ENCODE measurements around the gene SPATA31D3.
"Not testable (repeated sequence)": the region's sequence is repeated elsewhere in the genome, so short reads cannot be mapped to it uniquely, and the experiment has no call there.

SPATA31D3 gene

DNA sequence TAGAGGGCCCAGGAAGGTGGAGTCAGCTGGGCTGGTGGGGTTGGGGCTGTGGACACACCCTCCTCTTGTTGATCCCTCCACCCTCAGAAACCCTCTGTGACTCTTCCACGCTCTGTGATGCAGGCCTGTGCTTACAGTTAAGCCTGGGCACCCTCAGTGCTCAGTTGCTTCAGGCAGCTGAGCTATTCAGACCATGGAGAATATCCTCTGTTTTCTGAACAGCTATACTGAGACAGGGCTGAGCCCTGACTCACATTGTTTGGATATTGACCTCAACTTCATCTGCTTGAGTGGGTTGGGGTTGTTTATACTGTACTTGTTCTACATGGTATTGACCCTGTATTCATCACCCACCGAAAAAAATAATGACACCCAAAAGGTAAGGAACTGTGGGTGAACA, at the start of gene SPATA31D3:
Gene SPATA31D3, plus strand, starts transcription at position 108 of the 400 bp plus-strand sequence. Its CDS starts 86 bp downstream, at position 194.
- not testable (repeated sequence) for H3K9me3 ChIP-seq (replicated peaks in 1 of 11); H3K36me3 ChIP-seq; H4K20me1 ChIP-seq; H3K9ac ChIP-seq; H3K27ac ChIP-seq; H3K27me3 ChIP-seq; H3K4me1 ChIP-seq; H3K4me2 ChIP-seq; H3K4me3 ChIP-seq

DNA sequence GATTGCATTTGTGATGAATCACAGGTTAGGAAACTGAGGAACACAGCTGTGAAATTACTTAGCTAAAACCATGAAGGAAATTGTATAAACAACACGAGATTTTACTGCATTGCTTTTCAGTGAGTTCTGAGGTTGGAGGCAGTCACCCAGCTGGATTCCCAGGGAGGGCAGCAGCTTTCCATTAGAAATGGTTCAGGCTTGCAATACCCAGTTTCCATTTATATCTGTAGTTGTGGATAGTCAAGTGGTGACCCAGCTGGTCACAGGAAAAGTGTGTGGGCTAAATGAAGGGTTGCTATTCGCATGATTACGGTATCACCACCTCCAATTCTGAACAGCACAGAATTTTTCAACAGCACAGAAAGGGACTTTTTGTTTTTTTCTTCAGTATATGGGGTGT, 49.4 kb upstream of the SPATA31D3 start:
- Histone ChIP-seq H3K27ac (no peak overlapping the region), H3K36me3 (no peaks in the 10 kb centered on the region)

DNA sequence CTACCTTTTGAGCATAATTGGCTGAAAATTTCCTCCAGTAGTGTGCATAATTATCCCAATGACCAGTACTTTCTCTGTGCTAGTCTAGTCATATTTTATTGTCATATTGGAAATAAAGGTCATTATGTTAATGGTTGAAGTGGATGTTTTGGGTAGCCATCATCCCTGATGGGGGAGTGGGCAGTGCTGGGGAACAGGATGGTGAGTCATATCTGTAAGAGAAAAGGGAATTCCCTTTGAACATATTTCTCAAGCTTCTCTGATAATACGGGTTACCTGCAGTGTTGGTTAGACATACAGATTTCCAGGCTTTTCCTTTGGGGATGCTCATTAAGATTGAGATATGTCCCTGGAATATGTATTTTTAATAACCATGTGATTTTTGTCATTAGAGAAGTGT, 48.4 kb upstream of the SPATA31D3 start:
- Histone ChIP-seq H3K4me3 (no peak overlapping the region), H3K9ac (no peak overlapping the region), H3K4me2 (no peak overlapping the region), H3K36me3 (no peaks in the 10 kb centered on the region), H3K9me3 (replicated peaks in 1 of 11) (0 out of 22 replicates have a peak, but pooled peaks cover 0 to 3% (median 0%) of the 10 kb centered on the region in 11 experiments), H3K27ac (no peak overlapping the region), H3K27me3 (no peaks in the 10 kb centered on the region), H4K20me1 (no peaks in the 10 kb centered on the region), H3K4me1 (no peaks in the 10 kb centered on the region)
- TF ChIP-seq Cebpa-rat (IDR thresholded peaks at IDR 0.05): no peak

More for the DNA sequence above, 49.4 kb upstream of the SPATA31D3 start:
- no peak overlapping the region for H3K9ac ChIP-seq
- 0 out of 22 replicates have a peak, but pooled peaks cover 0 to 3% (median 0%) of the 10 kb centered on the region in 11 experiments for H3K9me3 ChIP-seq (replicated peaks in 1 of 11)
- H4K20me1 ChIP-seq: no peaks in the 10 kb centered on the region
- no peaks in the 10 kb centered on the region for H3K27me3 ChIP-seq
- no peak overlapping the region for H3K4me3 ChIP-seq
- TF ChIP-seq Cebpa-rat (IDR thresholded peaks at IDR 0.05): no peak
- H3K4me1 ChIP-seq: no peaks in the 10 kb centered on the region
- H3K4me2 ChIP-seq: no peak overlapping the region

DNA sequence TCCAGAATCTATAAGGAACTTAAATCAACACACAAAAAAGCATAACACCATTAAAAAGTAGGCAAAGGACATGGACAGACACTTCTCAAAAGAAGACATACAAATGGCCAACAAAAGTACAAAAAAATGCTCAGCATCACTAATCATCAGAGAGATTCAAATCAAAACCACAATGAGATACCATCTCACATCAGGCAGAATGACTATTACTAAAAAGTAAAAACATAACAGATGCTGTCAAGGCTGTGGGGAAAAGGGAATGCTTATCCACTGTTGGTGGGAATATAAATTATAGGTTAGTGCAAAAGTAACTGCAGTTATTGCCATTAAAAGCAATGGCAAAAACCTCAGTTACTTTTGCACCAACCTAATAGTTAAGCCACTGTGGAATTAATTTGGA, 47.2 kb upstream of the SPATA31D3 start:
- 0 out of 22 replicates have a peak, but pooled peaks cover 0 to 3% (median 0%) of the 10 kb centered on the region in 11 experiments for H3K9me3 ChIP-seq (replicated peaks in 1 of 11)
- no peak overlapping the region for H3K4me3 ChIP-seq
- no peaks in the 10 kb centered on the region for H3K4me1 ChIP-seq
- no peak overlapping the region for H3K9ac ChIP-seq
- H3K27me3 ChIP-seq: no peaks in the 10 kb centered on the region
- H4K20me1 ChIP-seq: no peaks in the 10 kb centered on the region
- H3K36me3 ChIP-seq: no peaks in the 10 kb centered on the region
- no peak for TF ChIP-seq Cebpa-rat (IDR thresholded peaks at IDR 0.05)
- no peak overlapping the region for H3K4me2 ChIP-seq
- no peak overlapping the region for H3K27ac ChIP-seq

DNA sequence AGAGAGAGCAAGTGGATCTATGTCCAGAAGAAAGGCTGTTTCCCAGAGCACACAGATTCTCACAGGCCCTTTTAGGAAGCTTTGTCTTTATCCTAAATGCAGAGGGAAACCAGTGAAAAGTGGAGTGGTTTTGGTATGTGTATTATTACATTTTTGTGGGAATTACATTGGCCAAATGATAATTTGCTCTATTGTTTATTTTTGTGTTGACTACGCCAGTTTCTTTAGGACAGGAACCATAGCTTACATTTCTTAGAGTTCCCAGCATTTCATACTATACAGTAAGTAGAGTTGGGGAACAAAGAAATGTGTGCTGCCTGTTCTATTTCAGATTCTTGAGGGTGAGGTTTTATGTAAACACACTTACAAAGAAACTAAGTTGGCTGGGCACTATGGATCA, 44.4 kb upstream of the SPATA31D3 start:
- no peak overlapping the region for H3K4me2 ChIP-seq
- TF ChIP-seq Cebpa-rat (IDR thresholded peaks at IDR 0.05): no peak

DNA sequence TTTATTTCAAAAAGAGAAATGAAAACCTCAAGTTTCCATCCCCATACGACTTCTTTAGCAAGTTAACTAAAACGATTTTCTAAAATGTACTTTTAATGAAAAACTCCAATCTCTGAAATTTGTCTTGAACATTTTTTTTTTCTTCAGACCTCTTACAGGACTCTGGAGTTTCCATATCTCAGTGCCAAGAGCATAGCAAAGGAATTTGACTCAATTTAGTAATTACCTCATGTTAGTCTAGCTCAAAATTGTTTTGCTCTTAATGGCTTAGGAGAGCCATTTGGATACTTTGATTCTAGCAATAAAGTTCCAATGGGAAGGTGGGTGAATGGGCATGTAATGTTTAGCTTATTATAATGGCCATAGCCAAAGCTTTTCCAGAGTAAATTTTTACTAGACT, 41.1 kb upstream of the SPATA31D3 start:
- H3K4me2 ChIP-seq: no peak overlapping the region
- no peak for TF ChIP-seq Cebpa-rat (IDR thresholded peaks at IDR 0.05)
- no peaks in the 10 kb centered on the region for H3K36me3 ChIP-seq
- H4K20me1 ChIP-seq: no peaks in the 10 kb centered on the region
- H3K9ac ChIP-seq: no peak overlapping the region
- no peaks in the 10 kb centered on the region for H3K27me3 ChIP-seq
- H3K4me3 ChIP-seq: no peak overlapping the region
- H3K4me1 ChIP-seq: no peaks in the 10 kb centered on the region
- H3K9me3 ChIP-seq (replicated peaks in 1 of 11): 0 out of 22 replicates have a peak, but pooled peaks cover 0 to 2% (median 0%) of the 10 kb centered on the region in 11 experiments
- no peak overlapping the region for H3K27ac ChIP-seq

More for the DNA sequence above, 44.4 kb upstream of the SPATA31D3 start:
- no peaks in the 10 kb centered on the region for H3K36me3 ChIP-seq
- H3K27me3 ChIP-seq: no peaks in the 10 kb centered on the region
- H3K4me1 ChIP-seq: no peaks in the 10 kb centered on the region
- H3K9ac ChIP-seq: no peak overlapping the region
- H3K27ac ChIP-seq: no peak overlapping the region
- 0 out of 22 replicates have a peak, but pooled peaks cover 0 to 3% (median 0%) of the 10 kb centered on the region in 11 experiments for H3K9me3 ChIP-seq (replicated peaks in 1 of 11)
- H4K20me1 ChIP-seq: no peaks in the 10 kb centered on the region
- H3K4me3 ChIP-seq: no peak overlapping the region

DNA sequence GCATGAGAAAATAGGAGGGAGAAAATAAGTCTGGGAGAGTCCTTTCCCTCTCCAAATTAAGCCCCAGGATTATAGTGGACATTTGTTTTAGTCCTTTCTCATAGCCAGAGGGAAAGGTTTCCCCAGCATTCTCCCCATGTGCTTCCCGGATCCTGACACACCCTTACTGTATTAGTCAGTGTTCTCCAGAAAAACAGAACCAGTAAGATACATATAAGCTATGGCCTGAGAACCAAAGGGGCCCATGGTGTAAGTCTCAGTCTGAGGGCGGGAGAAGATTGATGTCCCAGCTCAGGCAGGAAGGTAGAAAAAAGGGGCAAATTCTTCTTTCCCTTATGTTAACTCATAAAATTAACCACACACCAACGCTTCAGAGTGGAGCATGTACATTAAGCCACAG, 40.7 kb upstream of the SPATA31D3 start:
- no peak overlapping the region for H3K4me2 ChIP-seq
- H3K36me3 ChIP-seq: no peaks in the 10 kb centered on the region
- H3K9ac ChIP-seq: no peak overlapping the region
- H3K27ac ChIP-seq: no peak overlapping the region
- H3K4me1 ChIP-seq: no peaks in the 10 kb centered on the region
- no peak overlapping the region for H3K4me3 ChIP-seq
- no peaks in the 10 kb centered on the region for H3K27me3 ChIP-seq
- TF ChIP-seq Cebpa-rat (IDR thresholded peaks at IDR 0.05): no peak
- H3K9me3 ChIP-seq (replicated peaks in 1 of 11): no peaks in the 10 kb centered on the region
- no peaks in the 10 kb centered on the region for H4K20me1 ChIP-seq

DNA sequence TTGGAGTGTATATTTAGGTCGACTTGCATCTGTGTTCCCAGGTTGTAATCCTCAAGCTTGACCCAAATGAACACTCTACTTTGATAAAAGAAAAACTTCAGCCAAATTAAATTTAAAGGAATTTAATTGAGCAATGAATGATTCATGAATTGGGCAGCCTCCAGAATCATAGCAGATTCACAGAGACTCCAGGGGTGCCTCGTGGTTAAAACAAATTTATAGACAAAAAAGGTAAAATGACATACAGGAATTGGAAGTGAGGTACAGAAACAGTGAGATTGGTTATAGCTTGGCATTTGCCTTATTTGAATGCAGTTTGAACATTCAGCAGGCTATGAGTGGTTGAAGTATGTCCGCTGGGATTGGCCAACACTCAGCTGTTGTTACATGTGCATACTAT, 36.6 kb upstream of the SPATA31D3 start:
- Histone ChIP-seq H3K9me3 (replicated peaks in 1 of 11) (no peaks in the 10 kb centered on the region), H3K4me2 (no peak overlapping the region), H3K27me3 (no peaks in the 10 kb centered on the region), H3K4me3 (no peak overlapping the region), H3K9ac (no peak overlapping the region), H3K27ac (no peak overlapping the region), H3K36me3 (no peaks in the 10 kb centered on the region), H3K4me1 (no peaks in the 10 kb centered on the region), H4K20me1 (no peaks in the 10 kb centered on the region)
- no peak for TF ChIP-seq Cebpa-rat (IDR thresholded peaks at IDR 0.05)

DNA sequence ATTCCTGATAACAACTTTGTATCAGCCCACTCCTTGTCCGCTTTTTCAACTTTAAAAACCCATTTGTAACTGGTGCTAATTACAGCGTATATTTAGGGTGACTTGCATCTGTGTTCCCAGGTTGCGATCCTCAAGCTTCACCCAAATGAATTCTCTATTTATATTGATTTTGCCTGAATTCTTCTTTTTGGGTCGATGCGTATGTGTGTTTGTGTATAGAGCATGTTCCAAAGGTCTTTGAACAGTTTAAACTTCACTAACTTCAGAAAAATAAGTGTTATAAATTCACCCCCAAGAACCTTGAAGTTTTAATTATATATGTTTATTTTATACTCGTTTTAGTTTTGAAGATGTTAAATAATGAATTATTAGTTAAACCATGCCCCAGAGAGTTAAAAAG, 31.2 kb upstream of the SPATA31D3 start:
- no peak overlapping the region for H3K4me2 ChIP-seq
- H3K4me3 ChIP-seq: no peak overlapping the region
- H3K4me1 ChIP-seq: no peaks in the 10 kb centered on the region
- H3K9me3 ChIP-seq (replicated peaks in 1 of 11): no peaks in the 10 kb centered on the region
- no peaks in the 10 kb centered on the region for H3K36me3 ChIP-seq
- no peak overlapping the region for H3K9ac ChIP-seq
- no peak overlapping the region for H3K27ac ChIP-seq
- TF ChIP-seq Cebpa-rat (IDR thresholded peaks at IDR 0.05): no peak
- H4K20me1 ChIP-seq: no peaks in the 10 kb centered on the region
- no peaks in the 10 kb centered on the region for H3K27me3 ChIP-seq

DNA sequence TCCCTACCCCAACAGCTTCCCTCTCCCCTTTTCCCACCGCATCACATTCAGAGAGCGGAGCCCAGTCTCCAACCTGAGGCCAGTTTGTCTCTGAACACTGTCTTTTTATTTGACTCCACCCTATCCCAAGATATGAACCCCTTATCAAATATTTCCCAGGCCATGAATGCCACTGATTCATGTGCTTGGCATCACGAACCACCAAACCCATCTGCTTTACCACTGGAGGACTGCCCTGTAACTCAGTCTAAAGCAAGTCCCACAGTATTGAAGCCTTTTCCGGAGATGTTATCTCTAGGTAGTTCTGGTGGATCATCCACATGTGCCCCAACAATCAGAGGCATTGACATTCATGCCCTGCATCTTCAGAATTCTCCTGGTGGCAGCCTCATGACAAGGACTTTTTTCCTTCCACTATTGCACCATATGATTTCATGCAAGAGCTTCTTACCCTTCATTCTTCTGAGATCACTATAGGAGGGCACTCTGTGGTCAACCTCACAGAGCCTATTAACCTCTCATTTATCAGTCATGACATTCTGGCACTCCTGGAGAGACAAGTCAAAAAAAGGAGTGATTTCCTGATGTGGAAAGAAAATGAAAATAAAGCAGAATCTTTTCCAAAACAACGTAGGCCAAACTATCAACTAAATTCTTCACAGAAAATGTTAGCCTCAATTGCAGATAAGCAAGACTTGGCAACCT, 27.3 kb upstream of the SPATA31D3 start:
- no peak overlapping the region for H3K4me3 ChIP-seq
- H3K36me3 ChIP-seq: no peaks in the 10 kb centered on the region
- H3K27me3 ChIP-seq: no peaks in the 10 kb centered on the region
- H3K4me2 ChIP-seq: no peak overlapping the region
- no peak overlapping the region for H3K9ac ChIP-seq
- H3K4me1 ChIP-seq: no peaks in the 10 kb centered on the region
- no peaks in the 10 kb centered on the region for H3K9me3 ChIP-seq (replicated peaks in 1 of 11)
- no peak overlapping the region for H3K27ac ChIP-seq
- H4K20me1 ChIP-seq: no peaks in the 10 kb centered on the region
- TF ChIP-seq Cebpa-rat (IDR thresholded peaks at IDR 0.05): no peak

DNA sequence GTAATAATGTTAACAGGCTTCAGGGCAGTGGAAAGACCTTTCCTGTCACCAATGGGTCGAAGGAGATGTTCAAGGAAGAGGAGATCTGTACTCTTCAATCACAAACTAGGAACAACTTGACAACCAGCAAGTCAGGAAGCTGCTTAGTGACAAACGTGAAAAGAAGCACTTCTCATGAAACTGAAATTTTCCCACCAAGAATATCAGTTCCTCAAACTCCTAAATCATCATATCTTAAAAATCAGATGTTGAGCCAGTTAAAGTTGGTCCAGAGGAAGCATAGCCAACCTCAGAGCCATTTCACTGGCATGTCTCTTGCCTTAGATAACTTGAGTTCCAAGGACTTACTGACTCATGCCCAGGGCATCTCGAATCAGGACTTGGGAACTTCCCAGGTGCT, 24.8 kb upstream of the SPATA31D3 start:
- H3K4me1 ChIP-seq; H3K9ac ChIP-seq; H3K27ac ChIP-seq; H4K20me1 ChIP-seq; H3K27me3 ChIP-seq; H3K36me3 ChIP-seq; H3K4me2 ChIP-seq; H3K4me3 ChIP-seq; H3K9me3 ChIP-seq (replicated peaks in 1 of 11): not testable (repeated sequence)

DNA sequence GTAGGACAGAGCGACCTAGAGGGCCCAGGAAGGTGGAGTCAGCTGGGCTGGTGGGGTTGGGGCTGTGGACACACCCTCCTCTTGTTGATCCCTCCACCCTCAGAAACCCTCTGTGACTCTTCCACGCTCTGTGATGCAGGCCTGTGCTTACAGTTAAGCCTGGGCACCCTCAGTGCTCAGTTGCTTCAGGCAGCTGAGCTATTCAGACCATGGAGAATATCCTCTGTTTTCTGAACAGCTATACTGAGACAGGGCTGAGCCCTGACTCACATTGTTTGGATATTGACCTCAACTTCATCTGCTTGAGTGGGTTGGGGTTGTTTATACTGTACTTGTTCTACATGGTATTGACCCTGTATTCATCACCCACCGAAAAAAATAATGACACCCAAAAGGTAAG, 15.0 kb upstream of the SPATA31D3 start, which contains the start of gene SPATA31D4:
Gene SPATA31D4, plus strand, starts transcription at position 124 of the 400 bp plus-strand sequence. Its CDS starts 86 bp downstream, at position 210.
- H3K4me2 ChIP-seq; H3K9ac ChIP-seq; H3K9me3 ChIP-seq (replicated peaks in 1 of 11); H3K36me3 ChIP-seq; H3K4me1 ChIP-seq; H3K27me3 ChIP-seq; H3K27ac ChIP-seq; H4K20me1 ChIP-seq; H3K4me3 ChIP-seq: not testable (repeated sequence)

DNA sequence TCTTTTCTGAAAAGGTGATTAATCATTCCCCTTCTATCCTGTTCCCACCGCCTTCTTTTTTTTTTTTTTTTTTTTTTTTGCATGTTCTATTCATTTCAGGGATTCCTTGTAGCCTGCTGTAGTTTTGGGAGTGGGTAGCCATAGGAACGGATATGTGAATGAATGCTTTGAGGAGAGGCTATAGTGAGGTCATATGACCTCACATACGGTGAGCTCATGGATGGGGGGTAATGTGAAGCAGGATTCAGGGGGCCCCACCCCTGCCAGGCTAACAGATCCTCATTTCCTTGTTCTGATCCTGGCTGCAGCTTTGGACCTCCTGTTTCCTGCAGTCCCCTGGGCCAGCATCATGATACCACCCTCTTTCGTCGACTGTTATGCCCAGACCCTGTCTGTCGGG, 13.2 kb upstream of the SPATA31D3 start:
- not testable (repeated sequence) for H3K27ac ChIP-seq; H3K4me3 ChIP-seq; H3K9me3 ChIP-seq (replicated peaks in 1 of 11); H3K4me1 ChIP-seq; H4K20me1 ChIP-seq; H3K9ac ChIP-seq; H3K27me3 ChIP-seq; H3K36me3 ChIP-seq; H3K4me2 ChIP-seq

DNA sequence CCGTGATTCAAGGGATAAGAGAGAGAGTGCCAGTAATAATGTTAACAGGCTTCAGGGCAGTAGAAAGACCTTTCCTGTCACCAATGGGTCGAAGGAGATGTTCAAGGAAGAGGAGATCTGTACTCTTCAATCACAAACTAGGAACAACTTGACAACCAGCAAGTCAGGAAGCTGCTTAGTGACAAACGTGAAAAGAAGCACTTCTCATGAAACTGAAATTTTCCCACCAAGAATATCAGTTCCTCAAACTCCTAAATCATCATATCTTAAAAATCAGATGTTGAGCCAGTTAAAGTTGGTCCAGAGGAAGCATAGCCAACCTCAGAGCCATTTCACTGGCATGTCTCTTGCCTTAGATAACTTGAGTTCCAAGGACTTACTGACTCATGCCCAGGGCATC, 9.8 kb upstream of the SPATA31D3 start:
- H4K20me1 ChIP-seq, H3K4me3 ChIP-seq: not testable (repeated sequence)

More for the DNA sequence above, 9.8 kb upstream of the SPATA31D3 start:
- not testable (repeated sequence) for H3K27me3 ChIP-seq; H3K9ac ChIP-seq; H3K9me3 ChIP-seq (replicated peaks in 1 of 11); H3K27ac ChIP-seq; H3K4me1 ChIP-seq; H3K36me3 ChIP-seq; H3K4me2 ChIP-seq

Measured in BLaER1 treated with 17β-estradiol and CSF1 and Interleukin-3, amounts not matched to agents 10 nM and 100 nM (cell line).